ENCODE measurements around the gene DTHD1. TPM values are rescaled to one million over a fixed set of nuclear protein-coding genes. Genes with fewer than 3 reads are reported as not detected.

The DTHD1 gene
- total RNA-seq, 2 experiments from 2014 or later: 0.11 to 0.16 TPM

DNA sequence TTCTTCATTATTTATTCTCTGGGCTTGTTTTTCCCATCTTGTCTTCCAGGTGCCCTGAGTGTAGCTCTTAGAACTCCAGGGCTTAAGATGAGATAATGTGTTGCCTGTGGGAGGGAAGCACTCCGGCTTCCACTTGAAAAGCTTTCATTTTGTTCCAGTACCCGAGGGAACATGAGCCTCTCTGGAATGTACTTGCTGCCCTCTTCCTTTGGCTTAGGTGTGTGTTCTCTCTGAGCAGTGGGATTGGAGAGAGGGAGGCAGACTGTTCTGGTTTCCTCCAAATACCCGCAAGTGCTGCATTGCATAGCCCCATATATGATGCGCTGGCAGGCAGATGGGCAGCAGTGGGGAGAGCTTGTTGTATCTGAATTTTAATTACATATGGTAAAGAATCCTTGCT is 861 bp upstream of the DTHD1 start:
- Histone ChIP-seq H3K27ac (ENCODE audit: low read depth in 1 of 2, low read length in 2 of 2) (no peak overlapping the region), H3K27me3 (ENCODE audit: control insufficient read depth in 1 of 2, insufficient read depth in 2 of 2, low read length in 2 of 2) (no peaks in the 10 kb centered on the region), H3K4me3 (ENCODE audit: low read length) (no peak overlapping the region), H3K36me3 (ENCODE audit: insufficient read depth, low read length) (no peaks in the 10 kb centered on the region), H3K9me3 (ENCODE audit: control insufficient read depth in 1 of 2, insufficient read depth in 1 of 2, low read length in 2 of 2) (no peaks in the 10 kb centered on the region), H3K4me1 (ENCODE audit: insufficient read depth, low read length) (peaks cover 6% of the 10 kb centered on the region)
- TF ChIP-seq, protein P1, sequence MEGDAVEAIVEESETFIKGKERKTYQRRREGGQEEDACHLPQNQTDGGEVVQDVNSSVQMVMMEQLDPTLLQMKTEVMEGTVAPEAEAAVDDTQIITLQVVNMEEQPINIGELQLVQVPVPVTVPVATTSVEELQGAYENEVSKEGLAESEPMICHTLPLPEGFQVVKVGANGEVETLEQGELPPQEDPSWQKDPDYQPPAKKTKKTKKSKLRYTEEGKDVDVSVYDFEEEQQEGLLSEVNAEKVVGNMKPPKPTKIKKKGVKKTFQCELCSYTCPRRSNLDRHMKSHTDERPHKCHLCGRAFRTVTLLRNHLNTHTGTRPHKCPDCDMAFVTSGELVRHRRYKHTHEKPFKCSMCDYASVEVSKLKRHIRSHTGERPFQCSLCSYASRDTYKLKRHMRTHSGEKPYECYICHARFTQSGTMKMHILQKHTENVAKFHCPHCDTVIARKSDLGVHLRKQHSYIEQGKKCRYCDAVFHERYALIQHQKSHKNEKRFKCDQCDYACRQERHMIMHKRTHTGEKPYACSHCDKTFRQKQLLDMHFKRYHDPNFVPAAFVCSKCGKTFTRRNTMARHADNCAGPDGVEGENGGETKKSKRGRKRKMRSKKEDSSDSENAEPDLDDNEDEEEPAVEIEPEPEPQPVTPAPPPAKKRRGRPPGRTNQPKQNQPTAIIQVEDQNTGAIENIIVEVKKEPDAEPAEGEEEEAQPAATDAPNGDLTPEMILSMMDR (IDR thresholded peaks at IDR 0.05): no peak
- Mint-ChIP-seq H3K9me3 (no peaks in the 10 kb centered on the region), H3K4me1 (ENCODE audit: low read depth) (peaks cover 22% of the 10 kb centered on the region), H3K27me3 (no peaks in the 10 kb centered on the region), H3K27ac (no peak overlapping the region), H3K36me3 (ENCODE audit: low read depth) (no peaks in the 10 kb centered on the region), H3K4me3 (no peak overlapping the region)
- DNase-seq (no peak), ATAC-seq (ENCODE audit: poor library complexity) (no peak)
- ChIA-PET CTCF (interaction anchor here (0.7 to 0.9 kb wide), 2 partner anchors 17 to 28 kb away, joined by 3 to 4 read pairs; no protein-coding TSS in a partner anchor), POLR2A (interaction anchor here (0.6 to 0.9 kb wide), 2 partner anchors 13 to 124 kb away, joined by 3 read pairs; no protein-coding TSS in a partner anchor)
- intact Hi-C loops (cut with DNase I, micrococcal nuclease): loop anchor here in 1 of 2 experiments (5.0 kb wide), 1 partner anchor 43 kb away; no protein-coding TSS in a partner anchor

DNA sequence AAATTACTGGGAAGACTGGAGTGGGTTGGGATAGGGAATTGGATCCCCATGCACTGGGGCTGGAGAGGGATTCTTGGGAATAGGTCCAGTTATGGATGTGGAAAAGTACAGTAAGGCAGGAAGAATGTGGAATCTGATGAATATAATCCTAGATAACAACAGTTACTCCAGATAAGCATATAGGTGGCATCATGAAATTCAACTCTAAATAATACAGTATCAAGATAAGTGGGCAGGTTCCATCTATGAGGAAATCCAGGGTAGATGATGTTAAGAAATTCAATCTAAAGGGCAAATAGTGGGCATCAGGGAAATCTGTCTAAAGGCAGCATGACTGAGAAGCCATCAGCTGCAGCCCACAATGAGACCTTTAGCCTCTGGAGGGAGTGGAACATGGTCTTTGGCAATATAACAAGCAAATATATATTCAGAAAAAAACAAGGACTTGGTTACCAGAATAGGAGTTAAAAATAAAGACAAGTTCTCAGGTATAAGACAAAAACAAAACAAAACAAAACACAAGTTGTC is 1.2 kb downstream of the DTHD1 start:
- ATAC-seq (ENCODE audit: poor library complexity): no peak
- H3K4me3 Mint-ChIP-seq: no peak overlapping the region
- no peaks in the 10 kb centered on the region for H3K27me3 ChIP-seq (ENCODE audit: control insufficient read depth in 1 of 2, insufficient read depth in 2 of 2, low read length in 2 of 2)
- intact Hi-C loops (cut with DNase I, micrococcal nuclease): loop anchor here in 1 of 2 experiments (5.0 kb wide), 1 partner anchor 45 kb away; no protein-coding TSS in a partner anchor
- ChIA-PET CTCF (interaction anchor here (1.2 to 1.5 kb wide), 2 partner anchors 8 to 15 kb away, joined by 3 read pairs; no protein-coding TSS in a partner anchor), POLR2A (no interaction called here)
- H3K9me3 ChIP-seq (ENCODE audit: control insufficient read depth in 1 of 2, insufficient read depth in 1 of 2, low read length in 2 of 2): no peaks in the 10 kb centered on the region
- TF ChIP-seq, protein P1 (IDR thresholded peaks at IDR 0.05): no peak
- peaks cover 32% of the 10 kb centered on the region for H3K4me1 Mint-ChIP-seq (ENCODE audit: low read depth)
- H3K27ac Mint-ChIP-seq: no peak overlapping the region
- peaks cover 3% of the 10 kb centered on the region for H3K9me3 Mint-ChIP-seq
- no peaks in the 10 kb centered on the region for H3K27me3 Mint-ChIP-seq
- peak overlapping the region; percentile 17 for H3K4me3 ChIP-seq (ENCODE audit: low read length)
- no peaks in the 10 kb centered on the region for H3K36me3 Mint-ChIP-seq (ENCODE audit: low read depth)
- H3K36me3 ChIP-seq (ENCODE audit: insufficient read depth, low read length): no peaks in the 10 kb centered on the region
- DNase-seq: no peak
- no peak overlapping the region for H3K27ac ChIP-seq (ENCODE audit: low read depth in 1 of 2, low read length in 2 of 2)
- H3K4me1 ChIP-seq (ENCODE audit: insufficient read depth, low read length): peaks cover 6% of the 10 kb centered on the region

GRCh38 chr4:36283912-36284465 is 2.6 kb downstream of the DTHD1 start:
- Mint-ChIP-seq H3K4me3 (no peak overlapping the region), H3K36me3 (ENCODE audit: low read depth) (no peaks in the 10 kb centered on the region), H3K9me3 (peaks cover 3% of the 10 kb centered on the region), H3K27me3 (no peaks in the 10 kb centered on the region), H3K27ac (peak overlapping the region; percentile 21), H3K4me1 (ENCODE audit: low read depth) (peaks cover 20% of the 10 kb centered on the region)
- TF ChIP-seq, protein P1 (IDR thresholded peaks at IDR 0.05): no peak
- peaks cover 6% of the 10 kb centered on the region for H3K4me1 ChIP-seq (ENCODE audit: insufficient read depth, low read length)
- ChIA-PET CTCF (no interaction called here), POLR2A (no interaction called here)
- no peaks in the 10 kb centered on the region for H3K36me3 ChIP-seq (ENCODE audit: insufficient read depth, low read length)
- DNase-seq (no peak), ATAC-seq (ENCODE audit: poor library complexity) (no peak)
- no peak overlapping the region for H3K27ac ChIP-seq (ENCODE audit: low read depth in 1 of 2, low read length in 2 of 2)
- no peak overlapping the region for H3K4me3 ChIP-seq (ENCODE audit: low read length)
- no peaks in the 10 kb centered on the region for H3K27me3 ChIP-seq (ENCODE audit: control insufficient read depth in 1 of 2, insufficient read depth in 2 of 2, low read length in 2 of 2)
- no peaks in the 10 kb centered on the region for H3K9me3 ChIP-seq (ENCODE audit: control insufficient read depth in 1 of 2, insufficient read depth in 1 of 2, low read length in 2 of 2)
- intact Hi-C loops (cut with DNase I, micrococcal nuclease): loop anchor here in 1 of 2 experiments (5.0 kb wide), 1 partner anchor 47 kb away; no protein-coding TSS in a partner anchor
